Keratinocyte (primary cell): Measurements from ENCODE around the gene TCEA2. TPM values are rescaled to one million over a fixed set of nuclear protein-coding genes. Genes with fewer than 3 reads are reported as not detected.

Experiments
- DNase-seq: peaks from one replicate; pipeline ENCODE4 v3.0.0-alpha.2; 2011; ENCODE audit warnings: low read depth, missing footprints, low spot score
- FAIRE-seq: peaks from 2 replicates; lab custom pipeline; 2011; peaks lifted over from hg19 to GRCh38; lab: Jason Lieb, UNC
- H2AFZ ChIP-seq: 2 replicates; pipeline ENCODE4 v1.6.0; 2012; ENCODE audit warnings: low read length, control low read depth, inconsistent platforms; ENCODE audit not compliant: control insufficient read depth
- H3K27ac ChIP-seq: 2 replicates; pipeline ENCODE4 v1.5.1; 2011; ENCODE audit warnings: low read length; ENCODE audit not compliant: control insufficient read depth, insufficient read depth
- H3K27me3 ChIP-seq: 3 replicates; pipeline ENCODE4 v1.6.0; 2011; ENCODE audit warnings: low read length; ENCODE audit not compliant: control insufficient read depth, insufficient read depth; ENCODE audit errors: extremely low read depth
- H3K36me3 ChIP-seq, 2 experiments: 2 replicates in 1 of 2; 3 replicates in 1 of 2; pipeline ENCODE4 v1.5.1; 2011; ENCODE audit warnings: low read length in 2 of 2, mild to moderate bottlenecking in 1 of 2; ENCODE audit not compliant: control insufficient read depth in 2 of 2, insufficient read depth in 2 of 2; ENCODE audit errors: extremely low read depth in 1 of 2
- H3K4me1 ChIP-seq: 3 replicates; pipeline ENCODE4 v1.5.1; 2011; ENCODE audit warnings: low read length; ENCODE audit not compliant: control insufficient read depth, insufficient read depth; ENCODE audit errors: extremely low read depth
- H3K4me2 ChIP-seq: 3 replicates; pipeline ENCODE4 v1.6.0; 2011; ENCODE audit warnings: low read depth, low read length; ENCODE audit not compliant: control insufficient read depth, insufficient read depth; ENCODE audit errors: extremely low read depth
- H3K4me3 ChIP-seq, 3 experiments: fragments of 200-600 bp in 1 of 3; sonication (generic) in 1 of 3; 2 replicates in 2 of 3; 3 replicates in 1 of 3; pipeline ENCODE4 v1.5.1; 2011 to 2016; ENCODE audit warnings: low read length in 3 of 3, mild to moderate bottlenecking in 3 of 3, control low read depth in 2 of 3, inconsistent platforms in 1 of 3, low read depth in 1 of 3, mixed read lengths in 1 of 3, mixed run types in 1 of 3, moderate library complexity in 1 of 3; ENCODE audit not compliant: control insufficient read depth in 2 of 3, insufficient read depth in 2 of 3; ENCODE audit errors: extremely low read depth in 1 of 3
- H3K79me2 ChIP-seq: 2 replicates; pipeline ENCODE4 v1.6.0; 2012; ENCODE audit warnings: low read length; ENCODE audit not compliant: control insufficient read depth, insufficient read depth
- H3K9ac ChIP-seq: 3 replicates; pipeline ENCODE4 v1.6.0; 2011; ENCODE audit warnings: low read length; ENCODE audit not compliant: control insufficient read depth, insufficient read depth; ENCODE audit errors: extremely low read depth
- H3K9me1 ChIP-seq: 3 replicates; pipeline ENCODE4 v1.6.0; 2011; ENCODE audit warnings: low read length; ENCODE audit not compliant: control insufficient read depth, insufficient read depth; ENCODE audit errors: extremely low read depth
- H3K9me3 ChIP-seq: 2 replicates; pipeline ENCODE4 v1.5.1; 2012; ENCODE audit warnings: low read depth, low read length; ENCODE audit not compliant: control insufficient read depth
- H4K20me1 ChIP-seq: 3 replicates; pipeline ENCODE4 v1.6.0; 2011; ENCODE audit warnings: low read length; ENCODE audit not compliant: control insufficient read depth, insufficient read depth; ENCODE audit errors: extremely low read depth
- EZH2 ChIP-seq: IDR thresholded peaks from one replicate; pipeline ENCODE4 v1.6.1; 2012; ENCODE audit warnings: inconsistent platforms, mild to moderate bottlenecking, low read length, moderate library complexity
- dilution Hi-C: fragments of 300-500 bp; cut with MboI; formaldehyde crosslinking; loops from one replicate; pipeline ENCODE4 v1.7.0; 2020; ENCODE audit warnings: low sequenced_read_pairs; ENCODE audit not compliant: extremely low pct_ligation_motif_present
- polyA plus RNA-seq, 5 experiments: library from polyadenylated mRNA; depleted of rRNA in 3 of 5; stranded (reverse) in 3 of 5; stranded (forward) in 1 of 5; unstranded in 1 of 5; fragments of >200 nt; gene quantifications; 1 replicate in 1 of 5; 2 replicates in 3 of 5; 3 replicates in 1 of 5; pipeline versions ENCODE4 v1.2.1 to v1.2.3, GENCODE V29; 2011 to 2012; ENCODE audit warnings: missing spikeins in 2 of 5, low read depth in 1 of 5, low replicate concordance in 1 of 5
- TF ChIP-seq, protein P1 (sequence below), 3 experiments: IDR thresholded peaks in 1 of 3; conservative IDR thresholded peaks in 1 of 3; optimal IDR thresholded peaks in 1 of 3; 2 replicates in 2 of 3; 3 replicates in 1 of 3; pipeline versions ENCODE3 to v1.5.1; 2011; ENCODE audit warnings: low read length in 3 of 3, mild to moderate bottlenecking in 3 of 3, moderate library complexity in 2 of 3, control low read depth in 1 of 3, inconsistent platforms in 1 of 3; ENCODE audit not compliant: insufficient read depth in 2 of 3; ENCODE audit errors: extremely low read depth in 1 of 3

TCEA2 gene
- polyA plus RNA-seq, 1 donor (not counting 4 experiments of a cell fraction or from before 2014, with no cell fraction given) = 9.1 TPM

DNA sequence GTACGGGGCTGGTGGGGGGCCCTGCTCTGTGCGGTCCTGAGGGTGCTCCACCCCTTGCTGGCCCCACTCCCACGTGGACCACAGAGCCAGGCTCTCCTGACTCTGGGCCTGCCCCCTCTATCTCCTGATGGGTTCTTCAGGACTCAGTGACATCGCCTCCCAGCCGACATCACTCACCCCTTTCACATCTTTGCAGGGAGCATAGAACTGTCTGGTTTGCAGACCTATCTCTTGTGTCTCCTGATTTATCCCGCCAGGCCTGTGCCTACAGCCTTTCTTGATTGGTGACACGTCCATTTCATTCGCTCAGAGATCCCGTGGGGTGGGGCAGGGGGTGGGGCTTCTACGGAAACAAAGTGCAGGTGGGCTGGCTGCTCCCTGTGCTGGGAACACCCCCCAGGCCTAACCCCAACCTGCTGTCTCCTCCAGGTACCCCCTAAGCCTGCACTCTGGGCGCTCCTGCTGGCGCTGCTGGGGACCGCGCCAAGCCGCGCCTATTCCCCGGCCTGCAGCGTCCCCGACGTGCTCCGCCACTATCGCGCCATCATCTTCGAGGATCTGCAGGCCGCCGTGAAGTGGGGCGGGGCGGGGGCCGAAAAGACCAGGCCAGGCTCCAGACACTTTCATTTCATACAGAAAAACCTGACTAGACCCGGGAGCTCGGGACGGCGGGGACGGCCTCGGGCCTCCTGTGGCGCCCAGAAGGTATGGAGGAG lies 25.3 kb upstream of the TCEA2 start:
- no peaks in the 10 kb centered on the region for H3K79me2 ChIP-seq

DNA sequence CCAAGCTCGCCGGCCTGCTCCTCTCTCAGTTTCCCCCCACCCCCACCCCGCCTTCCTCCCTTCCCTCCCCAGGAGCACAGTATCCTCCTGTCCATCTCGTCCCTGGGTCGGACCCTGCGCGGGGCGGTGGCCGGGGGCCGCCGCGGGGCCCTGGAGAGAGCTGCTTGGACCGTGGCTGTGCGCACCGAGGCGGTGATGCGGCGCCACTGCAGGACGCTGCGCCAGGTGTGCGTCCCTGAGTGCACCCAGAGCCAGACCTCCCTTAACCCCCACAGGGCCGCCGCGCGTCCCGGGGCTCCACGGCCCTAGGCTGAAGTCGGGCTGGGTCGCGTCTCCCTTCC lies 24.8 kb upstream of the TCEA2 start:
- Histone ChIP-seq H3K36me3 (peaks cover 0 to 7% of the 10 kb centered on the region in 2 experiments), H3K4me2 (peak overlapping the region; percentile 69), H2AFZ (no peak overlapping the region), H3K9me3 (no peaks in the 10 kb centered on the region), H3K4me3 (peak overlapping the region in 1 of 3 experiments; percentile 57), H3K9ac (no peak overlapping the region), H3K79me2 (no peaks in the 10 kb centered on the region), H3K27me3 (peaks cover 32% of the 10 kb centered on the region), H3K27ac (no peak overlapping the region), H3K9me1 (no peaks in the 10 kb centered on the region), H4K20me1 (no peaks in the 10 kb centered on the region), H3K4me1 (peaks cover 5% of the 10 kb centered on the region)
- FAIRE-seq (no peak), DNase-seq (no peak)
- dilution Hi-C loops = no loop called here
- TF ChIP-seq, protein P1, sequence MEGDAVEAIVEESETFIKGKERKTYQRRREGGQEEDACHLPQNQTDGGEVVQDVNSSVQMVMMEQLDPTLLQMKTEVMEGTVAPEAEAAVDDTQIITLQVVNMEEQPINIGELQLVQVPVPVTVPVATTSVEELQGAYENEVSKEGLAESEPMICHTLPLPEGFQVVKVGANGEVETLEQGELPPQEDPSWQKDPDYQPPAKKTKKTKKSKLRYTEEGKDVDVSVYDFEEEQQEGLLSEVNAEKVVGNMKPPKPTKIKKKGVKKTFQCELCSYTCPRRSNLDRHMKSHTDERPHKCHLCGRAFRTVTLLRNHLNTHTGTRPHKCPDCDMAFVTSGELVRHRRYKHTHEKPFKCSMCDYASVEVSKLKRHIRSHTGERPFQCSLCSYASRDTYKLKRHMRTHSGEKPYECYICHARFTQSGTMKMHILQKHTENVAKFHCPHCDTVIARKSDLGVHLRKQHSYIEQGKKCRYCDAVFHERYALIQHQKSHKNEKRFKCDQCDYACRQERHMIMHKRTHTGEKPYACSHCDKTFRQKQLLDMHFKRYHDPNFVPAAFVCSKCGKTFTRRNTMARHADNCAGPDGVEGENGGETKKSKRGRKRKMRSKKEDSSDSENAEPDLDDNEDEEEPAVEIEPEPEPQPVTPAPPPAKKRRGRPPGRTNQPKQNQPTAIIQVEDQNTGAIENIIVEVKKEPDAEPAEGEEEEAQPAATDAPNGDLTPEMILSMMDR (optimal IDR thresholded peaks at IDR 0.05 in 1 of 3, IDR thresholded peaks at IDR 0.05 in 1 of 3, conservative IDR thresholded peaks at IDR 0.05 in 1 of 3; ENCODE audit: extremely low read depth in 1 of 3, insufficient read depth in 2 of 3, low read length in 3 of 3) = no peak
- TF ChIP-seq EZH2 = no peak

More for the DNA sequence above, 25.3 kb upstream of the TCEA2 start:
- Histone ChIP-seq H4K20me1 (no peaks in the 10 kb centered on the region), H3K9me1 (no peaks in the 10 kb centered on the region), H3K36me3 (peaks cover 0 to 7% of the 10 kb centered on the region in 2 experiments), H3K4me2 (no peak overlapping the region), H2AFZ (no peak overlapping the region), H3K4me1 (peaks cover 5% of the 10 kb centered on the region), H3K9me3 (no peaks in the 10 kb centered on the region), H3K9ac (no peak overlapping the region), H3K4me3 (no peak overlapping the region), H3K27ac (no peak overlapping the region), H3K27me3 (peaks cover 32% of the 10 kb centered on the region)
- FAIRE-seq (no peak), DNase-seq (no peak)
- TF ChIP-seq, protein P1 (optimal IDR thresholded peaks at IDR 0.05 in 1 of 3, IDR thresholded peaks at IDR 0.05 in 1 of 3, conservative IDR thresholded peaks at IDR 0.05 in 1 of 3; ENCODE audit: extremely low read depth in 1 of 3, insufficient read depth in 2 of 3, low read length in 3 of 3) = no peak
- TF ChIP-seq EZH2 = no peak
- dilution Hi-C loops = no loop called here
